H1 (cell line): ENCODE results near the gene TXNRD2. TPM values are rescaled to one million over a fixed set of nuclear protein-coding genes. Genes with fewer than 3 reads are reported as not detected.

ENCODE experiments used
- CHD2 ChIP-seq: IDR thresholded peaks from 2 replicates; pipeline ENCODE4 v1.6.1; 2012; ENCODE audit warnings: low read length, improper control_type of control experiment
- E2F6 ChIP-seq: IDR thresholded peaks from 2 replicates; pipeline ENCODE4 v1.6.1; 2012; ENCODE audit warnings: inconsistent platforms
- EZH2 ChIP-seq: fragments of 200-600 bp; sonication (generic); IDR thresholded peaks from 2 replicates; pipeline ENCODE4 v1.7.1; 2012; ENCODE audit warnings: low read depth, mild to moderate bottlenecking, moderate library complexity, low read length, inconsistent platforms; ENCODE audit not compliant: severe bottlenecking
- KDM1A ChIP-seq: fragments of 200-600, 300-600 bp; sonication (generic); IDR thresholded peaks from 2 replicates; pipeline ENCODE4 v1.7.1; 2016; ENCODE audit warnings: mild to moderate bottlenecking, low read length, borderline replicate concordance
- KDM4A ChIP-seq: IDR thresholded peaks from one replicate; pipeline ENCODE4 v1.7.1; 2012; ENCODE audit warnings: low read depth, mild to moderate bottlenecking, moderate library complexity, low read length, inconsistent platforms; ENCODE audit not compliant: severe bottlenecking
- SIX5 ChIP-seq: IDR thresholded peaks from 2 replicates; pipeline ENCODE4 v1.6.1; 2011; ENCODE audit warnings: mild to moderate bottlenecking, low read depth, low read length
- TAF7 ChIP-seq: optimal IDR thresholded peaks from 2 replicates; pipeline ENCODE3; 2011; ENCODE audit warnings: low read depth, mild to moderate bottlenecking, inconsistent platforms, low read length, moderate library complexity, borderline replicate concordance
- polyA plus RNA-seq, 7 experiments: library from polyadenylated mRNA; depleted of rRNA in 3 of 7; stranded (reverse) in 5 of 7; unstranded in 2 of 7; fragments of >200 nt in 5 of 7; fragments of 200-250 nt in 2 of 7; gene quantifications; 1 replicate in 5 of 7; 2 replicates in 1 of 7; 4 replicates in 1 of 7; pipeline versions ENCODE4 v1.2.1 to v1.2.3, GENCODE V29; 2011 to 2013; ENCODE audit warnings: missing spikeins in 2 of 7, mixed read lengths in 2 of 7
- total RNA-seq: library from RNA; stranded (reverse); fragmentation: NEBNext Ultra II Directional; extraction: Animal tissue kit (Norgen Biotek cat#: 25700); gene quantifications from 2 replicates; pipeline ENCODE4 v1.2.1, GENCODE V29; 2021
- TF ChIP-seq, protein P1 (sequence below), 3 experiments: IDR thresholded peaks; 1 replicate in 2 of 3; 2 replicates in 1 of 3; pipeline versions ENCODE4 v1.5.1 to v1.6.1; 2011; ENCODE audit warnings: low read length in 3 of 3, mild to moderate bottlenecking in 3 of 3, inconsistent platforms in 2 of 3, low read depth in 1 of 3, moderate library complexity in 1 of 3; ENCODE audit not compliant: insufficient read depth in 1 of 3; ENCODE audit errors: control extremely low read depth in 1 of 3

Gene TXNRD2
- total and polyA plus RNA-seq, 2 of the 8 experiments (the other 6 are each of a cell fraction or from before 2014, with no cell fraction given), result 14.8 to 21.9 TPM

GRCh38 chr22:19909350-19910179 is 32.1 kb downstream of the TXNRD2 start (continued):
- TF ChIP-seq E2F6, result no peak
- TF ChIP-seq, protein P1, sequence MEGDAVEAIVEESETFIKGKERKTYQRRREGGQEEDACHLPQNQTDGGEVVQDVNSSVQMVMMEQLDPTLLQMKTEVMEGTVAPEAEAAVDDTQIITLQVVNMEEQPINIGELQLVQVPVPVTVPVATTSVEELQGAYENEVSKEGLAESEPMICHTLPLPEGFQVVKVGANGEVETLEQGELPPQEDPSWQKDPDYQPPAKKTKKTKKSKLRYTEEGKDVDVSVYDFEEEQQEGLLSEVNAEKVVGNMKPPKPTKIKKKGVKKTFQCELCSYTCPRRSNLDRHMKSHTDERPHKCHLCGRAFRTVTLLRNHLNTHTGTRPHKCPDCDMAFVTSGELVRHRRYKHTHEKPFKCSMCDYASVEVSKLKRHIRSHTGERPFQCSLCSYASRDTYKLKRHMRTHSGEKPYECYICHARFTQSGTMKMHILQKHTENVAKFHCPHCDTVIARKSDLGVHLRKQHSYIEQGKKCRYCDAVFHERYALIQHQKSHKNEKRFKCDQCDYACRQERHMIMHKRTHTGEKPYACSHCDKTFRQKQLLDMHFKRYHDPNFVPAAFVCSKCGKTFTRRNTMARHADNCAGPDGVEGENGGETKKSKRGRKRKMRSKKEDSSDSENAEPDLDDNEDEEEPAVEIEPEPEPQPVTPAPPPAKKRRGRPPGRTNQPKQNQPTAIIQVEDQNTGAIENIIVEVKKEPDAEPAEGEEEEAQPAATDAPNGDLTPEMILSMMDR (IDR thresholded peaks at IDR 0.05; ENCODE audit: control extremely low read depth in 1 of 3, insufficient read depth in 1 of 3, low read depth in 1 of 3, low read length in 3 of 3), result peak; percentile 90 to 94 (median 93)
- no peak for TF ChIP-seq SIX5
- TF ChIP-seq EZH2, result no peak
- no peak for TF ChIP-seq KDM1A
- TF ChIP-seq CHD2, result 0 out of 2 replicates have a peak, but pooled peaks have one; percentile 19
- TF ChIP-seq KDM4A, result no peak
- TF ChIP-seq TAF7, result no peak
